ENCODE results near the gene NRG2. TPM values are rescaled to one million over a fixed set of nuclear protein-coding genes. Genes with fewer than 3 reads are reported as not detected.

NRG2 gene
- polyA plus RNA-seq, 1 of the 3 experiments (the other 2 are of a cell fraction): 3.7 TPM

GRCh38 chr5:139877129-139877597, 165.9 kb downstream of the NRG2 start (continued):
- no peak for TF ChIP-seq FOSL2 (IDR thresholded peaks at IDR 0.05; ENCODE audit: borderline replicate concordance, low read depth)
- no peak for TF ChIP-seq TAF1 (IDR thresholded peaks at IDR 0.05; ENCODE audit: borderline replicate concordance, low read depth, low read length)

- Histone ChIP-seq H3F3A (replicated peaks; ENCODE audit: insufficient read depth) (no peaks in the 10 kb centered on the region), H3K9ac (no peak overlapping the region), H3K4me3 (ENCODE audit: low read depth in 2 of 2, low read length in 1 of 2) (no peak overlapping the region), H3K36me3 (replicated peaks in 1 of 2; ENCODE audit: control insufficient read depth in 1 of 2, insufficient read depth in 2 of 2, low read length in 1 of 2) (no peaks in the 10 kb centered on the region), H3K27ac (ENCODE audit: low read depth in 2 of 2, low read length in 1 of 2) (no peak overlapping the region), H2AFZ (ENCODE audit: low read depth) (no peak overlapping the region), H4K20me1 (ENCODE audit: insufficient read depth) (no peaks in the 10 kb centered on the region), H3K9me3 (no peaks in the 10 kb centered on the region), H3K9me2 (no peaks in the 10 kb centered on the region), H3K4me1 (ENCODE audit: control insufficient read depth in 1 of 2, insufficient read depth in 2 of 2, low read depth in 1 of 2, low read length in 1 of 2) (peaks cover 0 to 33% of the 10 kb centered on the region in 2 experiments; a peak in 1 of 4 replicates), H3K4me2 (no peak overlapping the region), H3K27me3 (ENCODE audit: insufficient read depth) (no peaks in the 10 kb centered on the region), H3K79me2 (ENCODE audit: insufficient read depth) (no peaks in the 10 kb centered on the region)
- TF ChIP-seq CTCF (IDR thresholded peaks at IDR 0.05) (no peak), SIN3A (IDR thresholded peaks at IDR 0.05; ENCODE audit: borderline replicate concordance, low read depth, low read length) (no peak), GATA2 (CRISPR knock-in tag; IDR thresholded peaks at IDR 0.05) (no peak), PBX3 (IDR thresholded peaks at IDR 0.05) (no peak), FOSL2 (IDR thresholded peaks at IDR 0.05; ENCODE audit: borderline replicate concordance, low read depth) (no peak), TAF1 (IDR thresholded peaks at IDR 0.05; ENCODE audit: borderline replicate concordance, low read depth, low read length) (no peak), POLR2AphosphoS5 (IDR thresholded peaks at IDR 0.05; ENCODE audit: low read depth, low read length) (no peak), RFX5 (IDR thresholded peaks at IDR 0.05; ENCODE audit: low read length) (no peak)
- TF ChIP-seq, protein P1, sequence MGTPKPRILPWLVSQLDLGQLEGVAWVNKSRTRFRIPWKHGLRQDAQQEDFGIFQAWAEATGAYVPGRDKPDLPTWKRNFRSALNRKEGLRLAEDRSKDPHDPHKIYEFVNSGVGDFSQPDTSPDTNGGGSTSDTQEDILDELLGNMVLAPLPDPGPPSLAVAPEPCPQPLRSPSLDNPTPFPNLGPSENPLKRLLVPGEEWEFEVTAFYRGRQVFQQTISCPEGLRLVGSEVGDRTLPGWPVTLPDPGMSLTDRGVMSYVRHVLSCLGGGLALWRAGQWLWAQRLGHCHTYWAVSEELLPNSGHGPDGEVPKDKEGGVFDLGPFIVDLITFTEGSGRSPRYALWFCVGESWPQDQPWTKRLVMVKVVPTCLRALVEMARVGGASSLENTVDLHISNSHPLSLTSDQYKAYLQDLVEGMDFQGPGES (IDR thresholded peaks at IDR 0.05; ENCODE audit: low read depth, low read length): no peak
- no peak for DNase-seq
- WGBS (ENCODE audit: low lambda C conversion rate): 90% methylated on average over 2 of the region's 2 CpGs
- ChIA-PET POLR2A (no interaction called here), CTCF (interaction anchor here (1.1 to 4.1 kb wide), 3 partner anchors 88 to 93 kb away, joined by 3 to 18 read pairs (median 16); no protein-coding TSS in a partner anchor)
Measured at GRCh38 chr5:139875957-139876356, 167.1 kb downstream of the NRG2 start.
